ENCODE measurements around the gene EVI5L.

Gene EVI5L

DNA sequence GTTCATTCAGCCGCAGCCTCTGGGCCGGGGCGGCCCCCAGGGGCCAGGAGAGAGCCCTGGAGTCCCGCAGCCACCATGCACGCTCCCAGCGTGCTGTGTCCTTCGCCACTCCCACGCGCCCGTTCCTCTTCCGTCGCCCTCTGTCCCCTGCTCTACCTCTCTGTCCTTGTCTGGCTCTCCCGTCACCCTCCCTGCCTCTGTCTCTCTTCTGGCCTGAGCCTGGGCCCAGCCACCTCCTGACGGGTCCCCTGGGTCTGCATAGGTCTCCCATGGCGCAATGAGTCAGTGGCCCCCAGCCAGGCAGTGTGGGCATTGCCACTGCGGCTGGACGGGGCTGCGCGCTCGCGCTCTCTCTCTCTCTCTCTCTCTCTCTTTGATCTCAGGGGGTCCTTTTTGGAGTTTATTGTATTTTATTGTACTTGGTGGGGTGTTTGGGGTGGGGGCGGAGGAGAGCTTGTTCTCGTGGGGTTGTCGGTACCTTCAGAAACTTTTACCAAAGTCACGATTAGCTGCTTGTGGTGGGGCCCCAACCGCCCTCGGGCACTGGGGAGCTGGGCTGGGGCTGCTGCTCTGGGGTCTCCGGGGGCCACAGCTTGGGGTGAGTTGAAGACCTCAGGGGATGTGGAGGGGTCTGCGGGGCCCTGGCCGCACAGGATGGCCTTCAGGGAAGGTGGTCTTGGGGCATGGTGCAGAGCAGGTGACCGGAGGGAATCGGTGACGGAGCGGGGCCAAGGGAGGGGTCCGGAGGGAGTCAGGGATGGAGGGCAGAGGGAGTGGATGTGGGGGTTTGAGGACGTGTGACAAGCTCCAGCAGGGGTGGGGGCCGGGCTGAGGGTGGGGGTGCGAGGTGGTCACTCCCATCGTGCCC, 82.9 kb downstream of the EVI5L start:
- no peak for DNase-seq (ENCODE audit: low spot score)

DNA sequence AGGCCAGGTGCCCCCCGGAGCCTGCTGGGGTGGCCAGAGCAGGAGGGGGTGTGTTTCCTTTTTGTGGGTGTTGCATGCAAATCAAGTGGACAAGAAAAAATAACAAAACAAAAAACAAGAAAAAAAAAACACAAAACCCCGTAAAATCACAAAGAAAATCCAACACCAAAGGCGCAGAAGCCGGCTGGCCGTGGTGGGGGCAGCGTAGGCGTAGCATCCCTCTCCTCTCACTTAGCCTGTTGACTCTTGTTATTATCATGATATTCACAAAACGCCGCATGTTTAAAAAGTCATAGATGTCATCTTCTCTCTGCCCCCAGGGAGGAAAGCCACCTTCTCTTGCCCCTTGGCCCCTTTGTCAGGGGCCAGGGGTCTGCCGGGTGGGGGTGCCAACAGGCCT, 83.6 kb downstream of the EVI5L start:
- no peak for DNase-seq (ENCODE audit: low spot score)

- no peak for DNase-seq (ENCODE audit: low spot score)
Measured at GRCh38 chr19:7914099-7914498, 84.1 kb downstream of the EVI5L start.
